Measurements from ENCODE around the gene GRIK4.
"Not testable (repeated sequence)": the region's sequence is repeated elsewhere in the genome, so short reads cannot be mapped to it uniquely, and the experiment has no call there.

GRIK4 gene

GRCh38 chr11:120746376-120746775, 234.8 kb downstream of the GRIK4 start:
- no peak for DNase-seq (ENCODE audit: low read depth, low spot score)
- H3K4me3 ChIP-seq (ENCODE audit: low read length), result no peak overlapping the region

DNA sequence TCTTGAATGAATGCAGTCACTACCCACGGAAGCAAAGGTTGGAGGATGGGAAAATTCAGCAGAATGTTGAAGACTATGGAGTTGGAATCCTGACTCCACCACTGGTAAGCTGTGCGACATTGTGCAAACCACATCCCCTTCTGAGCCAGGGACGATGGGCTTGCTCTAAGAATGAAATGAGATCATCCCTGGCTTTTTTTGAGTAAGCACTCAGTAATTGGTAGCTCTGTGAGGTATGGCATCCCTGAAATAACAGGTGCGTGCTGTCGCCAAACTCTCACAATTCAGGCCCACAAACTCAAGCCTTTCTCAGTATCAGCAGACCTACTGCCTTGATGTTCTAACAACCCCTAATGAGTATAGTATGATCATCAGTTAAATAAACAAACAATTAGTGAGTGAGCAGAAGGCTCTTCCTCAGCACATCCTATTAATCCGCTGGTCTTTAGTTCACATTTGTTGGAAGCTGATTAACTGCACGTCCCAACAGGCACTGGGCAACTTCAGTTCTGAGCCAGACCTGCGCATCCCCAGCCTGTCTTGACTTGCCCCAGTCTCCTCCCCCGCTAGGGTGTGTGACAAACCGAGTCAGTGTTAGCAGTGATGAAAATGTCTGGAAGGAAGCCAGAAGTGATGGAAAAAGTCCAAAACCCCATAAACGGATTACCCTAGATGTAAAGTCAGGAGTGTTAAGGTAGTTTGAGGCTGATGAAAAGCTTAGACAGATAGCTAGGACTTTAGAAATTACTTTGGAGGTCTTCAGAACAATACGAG, 235.5 kb downstream of the GRIK4 start:
- DNase-seq (ENCODE audit: low read depth, low spot score), result no peak
- H3K4me3 ChIP-seq (ENCODE audit: low read length), result no peak overlapping the region

GRCh38 chr11:120747850-120748814, 236.6 kb downstream of the GRIK4 start:
- DNase-seq (ENCODE audit: low read depth, low spot score), result no peak
- H3K4me3 ChIP-seq (ENCODE audit: low read length), result no peak overlapping the region

DNA sequence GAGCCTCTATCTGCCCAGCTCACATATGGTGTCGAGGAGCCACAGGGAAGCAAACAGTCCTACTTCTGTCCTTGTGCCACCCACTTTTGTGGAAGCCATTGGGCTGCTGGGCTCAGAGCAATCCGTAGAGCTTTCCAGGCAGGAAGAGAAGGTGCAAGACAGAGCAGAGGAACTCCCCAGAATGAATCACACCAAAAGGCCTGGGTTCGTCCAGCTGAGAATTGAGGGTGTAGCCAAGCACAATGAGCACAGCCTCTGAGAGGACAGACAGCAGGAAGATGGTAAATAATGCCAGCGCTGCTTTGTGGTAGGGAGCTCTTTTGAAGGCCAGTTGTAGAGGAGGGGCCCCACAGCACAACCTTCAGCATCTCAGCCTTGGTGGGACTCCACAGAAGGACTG, 237.8 kb downstream of the GRIK4 start:
- no peak overlapping the region for H3K4me3 ChIP-seq (ENCODE audit: low read length)
- no peak for DNase-seq (ENCODE audit: low read depth, low spot score)

DNA sequence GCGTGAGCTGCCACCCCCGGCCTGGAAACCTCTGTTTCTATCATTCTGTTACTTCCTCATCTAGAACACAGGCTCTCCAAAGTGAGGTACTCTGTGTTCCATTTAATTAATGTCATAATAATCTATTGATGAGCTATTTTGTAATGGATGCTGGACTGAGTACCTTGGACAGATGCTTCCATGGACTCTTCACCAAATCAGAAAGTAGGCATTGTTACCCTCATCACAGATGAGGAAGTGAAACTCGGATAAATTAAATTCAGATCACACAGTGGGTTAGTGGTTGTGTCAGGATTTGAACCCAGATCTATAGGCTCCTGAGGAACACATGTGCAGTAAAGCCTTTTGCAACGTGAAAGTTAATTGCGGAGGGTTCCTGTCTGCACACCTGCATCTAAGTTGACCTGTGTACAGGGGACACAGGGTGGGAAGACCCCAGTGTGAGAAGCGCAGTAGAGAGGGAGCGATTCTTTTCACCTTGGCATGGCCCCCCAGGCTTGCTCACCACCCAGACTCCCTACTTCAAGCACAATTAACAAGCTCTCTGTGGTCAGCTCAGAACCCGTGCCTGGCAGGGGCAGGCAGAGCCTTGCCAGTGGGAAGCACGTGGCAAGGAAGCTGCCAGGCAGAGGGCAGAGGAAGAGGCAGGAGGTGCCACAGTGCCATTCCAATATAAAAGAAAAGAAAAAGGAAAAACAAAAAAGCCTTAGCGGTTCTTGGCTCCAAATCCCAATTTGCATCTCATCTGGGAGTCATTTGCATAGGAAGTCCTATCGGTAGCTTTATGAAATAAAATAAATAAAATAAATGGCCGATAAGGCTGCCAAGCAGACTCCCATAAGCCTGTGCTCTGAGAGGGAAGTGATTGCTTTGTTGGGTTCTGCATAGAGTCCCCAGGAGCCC, 239.3 kb downstream of the GRIK4 start:
- DNase-seq (ENCODE audit: low read depth, low spot score), result no peak
- no peak overlapping the region for H3K4me3 ChIP-seq (ENCODE audit: low read length)

GRCh38 chr11:120751550-120751949, 240.0 kb downstream of the GRIK4 start:
- DNase-seq (ENCODE audit: low read depth, low spot score), result no peak
- no peak overlapping the region for H3K4me3 ChIP-seq (ENCODE audit: low read length)

GRCh38 chr11:120752668-120753067, 241.1 kb downstream of the GRIK4 start:
- H3K4me3 ChIP-seq (ENCODE audit: low read length), result no peak overlapping the region
- DNase-seq (ENCODE audit: low read depth, low spot score), result no peak

DNA sequence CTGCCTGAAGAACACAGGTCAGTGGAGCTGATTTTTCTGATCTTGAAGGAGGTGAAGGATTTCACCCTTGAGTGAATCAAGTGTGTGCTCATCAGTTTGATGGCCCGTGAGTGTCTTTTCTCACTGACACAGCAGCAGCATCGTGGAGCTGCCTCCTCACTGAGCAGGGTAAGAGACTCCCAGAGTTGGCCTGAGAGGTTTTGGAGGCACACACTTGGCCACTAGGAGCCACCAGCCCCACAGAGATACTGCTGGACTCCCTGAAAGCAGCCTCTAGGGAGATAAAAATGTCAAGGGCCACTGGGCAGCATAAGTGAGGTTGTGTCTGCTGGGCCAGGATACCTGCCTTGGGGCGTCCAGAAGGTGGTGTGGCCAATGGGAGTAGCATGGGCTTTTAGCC, 245.4 kb downstream of the GRIK4 start:
- no peak for DNase-seq (ENCODE audit: low read depth, low spot score)

DNA sequence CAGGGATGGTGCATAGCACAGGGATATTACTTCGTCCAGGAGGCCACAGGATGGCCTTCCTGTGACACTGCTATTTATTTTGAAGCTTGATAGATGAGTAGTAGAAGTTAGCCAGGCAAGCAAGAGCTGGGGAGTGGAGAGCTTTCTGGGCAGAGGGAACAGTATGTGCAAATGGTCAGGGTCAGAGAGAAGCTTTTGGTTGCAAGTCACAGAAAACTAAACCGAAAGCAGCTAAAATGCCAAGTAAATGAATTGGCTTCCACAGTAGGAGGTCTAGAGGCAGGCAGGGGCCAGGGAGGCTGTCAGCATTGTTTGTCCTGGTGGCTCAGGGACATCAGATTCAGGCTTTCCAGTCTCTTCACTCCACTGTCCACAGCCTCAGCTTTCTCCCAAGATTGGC, 247.5 kb downstream of the GRIK4 start:
- DNase-seq (ENCODE audit: low read depth, low spot score), result no peak
- no peak overlapping the region for H3K4me3 ChIP-seq (ENCODE audit: low read length)

More for the DNA sequence above, 245.4 kb downstream of the GRIK4 start:
- no peak overlapping the region for H3K4me3 ChIP-seq (ENCODE audit: low read length)

DNA sequence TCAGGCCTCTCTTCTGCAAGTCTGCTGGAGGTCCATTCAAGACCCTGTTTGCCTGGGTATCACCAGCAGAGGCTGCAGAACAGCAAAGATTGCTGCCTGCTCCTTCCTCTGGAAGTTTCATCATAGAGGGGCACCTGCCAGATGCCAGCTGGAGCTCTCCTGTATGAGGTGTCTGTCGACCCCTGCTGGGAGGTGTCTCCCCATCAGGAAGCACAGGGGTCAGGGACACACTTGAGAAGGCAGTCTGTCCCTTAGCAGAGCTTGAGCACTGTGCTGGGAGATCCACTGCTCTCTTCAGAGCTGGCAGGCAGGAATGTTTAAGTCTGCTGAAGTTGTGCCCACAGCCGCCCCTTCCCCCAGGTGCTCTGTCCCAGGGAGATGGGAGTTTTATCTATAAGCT, 254.2 kb downstream of the GRIK4 start:
- not testable (repeated sequence) for DNase-seq (ENCODE audit: low read depth, low spot score); H3K4me3 ChIP-seq (ENCODE audit: low read length)

DNA sequence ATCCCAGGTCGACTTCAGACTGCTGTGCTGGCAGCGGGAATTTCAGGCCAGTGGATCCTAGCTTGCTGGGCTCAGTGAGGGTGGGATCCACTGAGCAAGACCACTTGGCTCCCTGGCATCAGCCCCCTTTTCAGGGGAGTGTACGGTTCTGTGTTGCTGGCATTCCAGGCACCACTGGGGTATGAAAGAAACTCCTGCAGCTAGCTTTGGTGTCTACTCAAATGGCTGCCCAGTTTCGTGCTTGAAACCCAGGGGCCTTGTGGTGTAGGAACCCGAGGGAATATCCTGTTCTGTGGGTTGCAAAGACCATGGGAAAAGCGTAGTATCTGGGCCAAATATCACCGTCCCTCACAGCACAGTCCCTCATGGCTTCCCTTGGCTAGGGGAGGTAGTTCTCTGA, 254.8 kb downstream of the GRIK4 start:
- DNase-seq (ENCODE audit: low read depth, low spot score), result no peak
- H3K4me3 ChIP-seq (ENCODE audit: low read length), result no peak overlapping the region

DNA sequence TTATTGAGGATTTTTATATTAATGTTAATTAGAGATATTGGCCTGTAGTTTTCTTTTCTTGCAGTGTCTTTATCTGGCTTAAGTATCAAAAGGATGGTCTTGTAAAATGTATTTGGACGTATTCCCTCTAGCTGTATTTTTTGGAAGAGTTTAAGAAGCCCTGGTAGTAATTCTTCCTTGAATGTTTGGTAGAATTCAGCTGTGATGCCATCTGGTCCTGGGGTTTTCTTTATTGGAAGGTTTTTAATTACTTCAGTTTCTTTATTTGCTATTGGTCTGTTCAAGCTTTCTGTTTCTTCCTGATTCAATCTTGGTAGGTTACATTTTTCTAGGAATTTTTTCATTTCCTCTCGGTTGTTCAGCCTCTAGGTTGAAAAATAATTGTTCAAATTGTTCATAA, 257.4 kb downstream of the GRIK4 start:
- H3K4me3 ChIP-seq (ENCODE audit: low read length), result no peak overlapping the region
- no peak for DNase-seq (ENCODE audit: low read depth, low spot score)

GRCh38 chr11:120769906-120770305, 258.4 kb downstream of the GRIK4 start:
- H3K4me3 ChIP-seq (ENCODE audit: low read length), result no peak overlapping the region
- DNase-seq (ENCODE audit: low read depth, low spot score), result no peak

DNA sequence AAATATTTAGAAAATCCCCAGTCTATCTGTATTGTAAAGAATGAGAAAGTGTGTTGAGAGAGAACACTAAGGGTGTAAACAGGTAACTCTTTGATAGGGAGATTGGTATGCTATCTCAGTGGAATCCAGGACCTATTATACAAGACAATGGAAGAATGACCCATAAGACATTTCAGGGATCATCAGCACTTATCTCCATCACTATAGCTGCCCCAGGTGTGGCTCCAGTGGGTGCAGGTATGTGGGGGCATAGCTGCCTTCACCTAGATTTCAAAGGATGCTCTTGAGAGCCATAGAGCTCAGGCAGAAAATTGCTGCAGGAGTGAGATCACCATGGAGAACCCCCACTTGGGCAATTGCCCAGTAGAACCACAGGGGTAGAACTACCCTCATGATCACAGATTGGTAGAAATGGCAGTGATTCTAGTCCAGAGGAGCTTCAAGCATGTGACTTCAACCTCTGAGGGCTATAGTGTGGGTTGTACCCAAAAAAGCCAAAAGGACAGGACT, 260.1 kb downstream of the GRIK4 start:
- no peak overlapping the region for H3K4me3 ChIP-seq (ENCODE audit: low read length)
- DNase-seq (ENCODE audit: low read depth, low spot score), result no peak

- no peak overlapping the region for H3K4me3 ChIP-seq (ENCODE audit: low read length)
- DNase-seq (ENCODE audit: low read depth, low spot score), result no peak
Observed at GRCh38 chr11:120773501-120774031, 262.0 kb downstream of the GRIK4 start.

GRCh38 chr11:120774591-120775386, 263.2 kb downstream of the GRIK4 start:
- no peak overlapping the region for H3K4me3 ChIP-seq (ENCODE audit: low read length)
- DNase-seq (ENCODE audit: low read depth, low spot score), result no peak

DNA sequence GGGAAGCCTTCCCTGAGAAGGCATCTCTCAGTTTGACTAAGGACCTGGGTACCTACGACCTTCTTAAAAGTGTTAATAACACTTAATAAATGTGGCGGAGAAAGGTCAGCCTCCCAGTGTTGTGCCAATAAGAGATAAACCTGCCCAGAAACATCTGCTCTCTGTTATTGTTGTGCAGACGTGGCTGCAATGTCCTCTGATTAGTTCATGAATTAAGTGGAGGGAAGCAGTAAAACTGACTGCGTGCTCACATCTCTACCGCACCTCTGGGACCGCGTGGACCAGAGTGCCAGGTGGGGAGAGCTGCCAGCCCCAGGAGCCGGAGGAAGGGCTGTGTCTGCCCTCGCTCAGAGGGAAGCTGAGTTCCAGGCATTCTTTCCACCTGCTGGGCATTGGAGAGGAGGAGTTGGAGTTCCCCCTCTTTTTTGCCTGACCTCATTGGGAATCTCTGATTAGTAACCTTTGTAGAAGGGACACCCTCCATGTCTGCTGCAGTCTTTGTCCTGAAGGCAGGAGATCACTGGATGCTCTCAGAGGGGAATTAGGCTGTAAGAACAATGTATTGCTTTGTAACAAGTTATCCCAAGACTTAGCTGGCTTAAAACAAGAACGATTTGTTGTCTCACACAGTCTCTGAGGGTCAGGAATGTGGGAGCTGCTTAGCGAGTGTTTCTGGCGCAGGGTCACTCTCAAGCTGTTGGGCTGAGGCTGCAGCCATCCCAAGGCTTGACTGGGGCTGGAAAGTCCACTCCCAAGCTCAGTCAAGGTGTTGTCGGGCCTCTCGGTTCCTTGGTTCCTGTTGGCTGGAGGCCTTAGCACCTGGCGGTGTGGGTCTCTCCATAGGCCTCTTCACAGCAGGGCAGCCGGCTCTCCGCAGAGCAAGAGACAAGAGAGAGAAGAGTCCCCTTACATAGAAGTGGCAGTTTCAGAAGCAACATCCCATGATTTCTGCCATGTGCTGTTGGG, 264.7 kb downstream of the GRIK4 start:
- no peak for DNase-seq (ENCODE audit: low read depth, low spot score)
- H3K4me3 ChIP-seq (ENCODE audit: low read length), result no peak overlapping the region

Data from Jurkat, Clone E6-1 (cell line).